GM18873 (cell line): ENCODE results near the gene CTSD.
"Not testable (repeated sequence)": the region's sequence is repeated elsewhere in the genome, so short reads cannot be mapped to it uniquely, and the experiment has no call there.

Experiments
- ATAC-seq: cut with Tn5 transposase; IDR thresholded peaks from one replicate; pipeline ENCODE4 v1.9.1; 2021; ENCODE audit warnings: mild to moderate bottlenecking, moderate library complexity, moderate number of reproducible peaks; ENCODE audit not compliant: unreplicated experiment, low FRiP score

Gene CTSD

GRCh38 chr11:1770528-1770927, 6.8 kb upstream of the CTSD start:
- no peak for ATAC-seq

DNA sequence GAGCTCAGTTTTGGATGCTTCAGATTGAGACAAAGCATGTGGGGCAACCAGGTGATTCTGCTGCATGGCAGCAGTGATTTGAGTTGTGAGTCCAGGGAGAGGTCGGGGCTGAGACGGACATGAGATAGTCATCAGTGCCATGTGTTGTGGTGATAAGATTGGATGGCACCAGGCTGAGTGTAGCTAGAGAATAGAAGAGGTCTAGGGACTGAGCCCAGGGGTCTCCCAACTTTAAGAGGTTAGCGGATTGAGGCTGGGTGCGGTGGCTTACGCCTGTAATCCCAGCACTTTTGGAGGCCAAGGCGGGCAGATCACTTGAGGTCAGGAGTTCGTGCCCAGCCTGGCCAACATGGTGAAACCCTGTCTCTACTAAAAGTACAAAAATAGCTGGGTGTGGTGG, 6.3 kb upstream of the CTSD start:
- no peak for ATAC-seq

GRCh38 chr11:1769304-1769936, 5.7 kb upstream of the CTSD start:
- not testable (repeated sequence) for ATAC-seq

GRCh38 chr11:1768141-1768469, 4.4 kb upstream of the CTSD start:
- no peak for ATAC-seq

DNA sequence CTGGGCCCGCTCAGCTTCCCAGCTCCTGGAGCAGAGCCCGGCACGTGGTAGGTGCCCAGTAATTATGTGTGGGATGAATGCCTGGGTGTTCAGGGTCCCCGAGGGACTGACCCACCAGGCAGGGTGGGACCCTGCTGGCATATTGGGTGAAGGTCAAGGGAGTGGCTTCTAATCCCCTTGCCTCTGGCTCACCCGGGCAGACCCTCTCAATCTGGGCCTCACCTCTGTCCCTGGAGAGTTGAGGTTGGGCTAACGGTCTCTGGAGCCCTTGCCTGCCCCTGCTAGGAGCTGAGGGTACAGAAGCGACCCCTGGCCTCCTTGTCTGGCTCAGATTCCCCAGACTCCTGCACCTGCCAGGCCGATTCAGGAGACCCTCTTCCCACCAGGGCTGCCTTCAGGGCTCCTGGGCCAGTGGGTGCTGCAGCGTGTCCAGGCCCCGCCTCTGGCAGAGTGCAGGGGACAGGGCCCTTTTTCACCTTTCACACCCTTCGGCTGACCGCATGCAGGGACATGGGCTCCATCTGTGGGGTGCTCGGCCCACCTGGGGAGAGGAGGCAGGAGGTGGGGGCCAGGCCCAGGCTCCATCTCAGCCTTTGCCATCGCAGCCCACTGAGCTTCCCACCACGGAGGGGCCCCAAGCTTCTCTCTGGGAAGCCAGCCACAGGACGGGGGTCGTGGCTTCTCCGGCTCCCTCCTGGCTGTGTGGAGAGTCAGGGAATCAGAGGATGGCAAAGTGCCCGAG, 3.8 kb upstream of the CTSD start:
- no peak for ATAC-seq

DNA sequence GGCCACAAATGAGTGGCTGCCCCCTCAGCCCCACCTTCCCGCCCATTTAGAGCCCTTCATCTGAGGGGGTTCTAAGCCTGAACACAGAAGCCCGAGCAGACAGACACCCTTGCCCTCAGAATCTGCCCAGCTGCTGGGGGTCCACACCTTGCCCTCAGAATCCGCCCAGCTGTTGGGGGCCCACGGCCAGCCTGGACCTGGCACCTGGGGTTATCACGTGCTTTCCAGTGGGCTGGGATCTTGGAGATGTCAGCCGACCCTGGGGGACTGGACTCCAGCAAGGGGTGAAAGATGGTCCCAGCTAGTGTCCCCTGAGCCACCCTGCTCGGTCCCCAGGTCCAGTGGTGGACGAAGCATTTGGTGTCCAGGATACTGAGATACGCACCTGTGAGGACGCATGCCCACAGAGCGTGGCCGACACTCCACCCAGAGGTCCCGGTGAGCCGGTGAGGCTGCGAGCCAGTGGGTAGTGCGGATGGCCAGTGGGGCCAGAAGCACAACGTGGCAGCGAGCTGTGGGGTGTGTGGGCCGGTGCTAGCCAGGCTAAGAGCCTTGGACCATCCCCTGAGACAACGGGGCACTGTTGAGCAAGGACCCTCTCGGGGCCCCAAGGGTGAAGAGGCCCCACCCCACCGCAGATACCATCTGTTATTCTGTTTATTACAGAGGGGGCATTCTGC, 3.1 kb upstream of the CTSD start:
- no peak for ATAC-seq

GRCh38 chr11:1765871-1766718, 2.4 kb upstream of the CTSD start:
- no peak for ATAC-seq

- ATAC-seq = no peak
These were observed 361 bp downstream of the CTSD start for GRCh38 chr11:1763336-1763795.

DNA sequence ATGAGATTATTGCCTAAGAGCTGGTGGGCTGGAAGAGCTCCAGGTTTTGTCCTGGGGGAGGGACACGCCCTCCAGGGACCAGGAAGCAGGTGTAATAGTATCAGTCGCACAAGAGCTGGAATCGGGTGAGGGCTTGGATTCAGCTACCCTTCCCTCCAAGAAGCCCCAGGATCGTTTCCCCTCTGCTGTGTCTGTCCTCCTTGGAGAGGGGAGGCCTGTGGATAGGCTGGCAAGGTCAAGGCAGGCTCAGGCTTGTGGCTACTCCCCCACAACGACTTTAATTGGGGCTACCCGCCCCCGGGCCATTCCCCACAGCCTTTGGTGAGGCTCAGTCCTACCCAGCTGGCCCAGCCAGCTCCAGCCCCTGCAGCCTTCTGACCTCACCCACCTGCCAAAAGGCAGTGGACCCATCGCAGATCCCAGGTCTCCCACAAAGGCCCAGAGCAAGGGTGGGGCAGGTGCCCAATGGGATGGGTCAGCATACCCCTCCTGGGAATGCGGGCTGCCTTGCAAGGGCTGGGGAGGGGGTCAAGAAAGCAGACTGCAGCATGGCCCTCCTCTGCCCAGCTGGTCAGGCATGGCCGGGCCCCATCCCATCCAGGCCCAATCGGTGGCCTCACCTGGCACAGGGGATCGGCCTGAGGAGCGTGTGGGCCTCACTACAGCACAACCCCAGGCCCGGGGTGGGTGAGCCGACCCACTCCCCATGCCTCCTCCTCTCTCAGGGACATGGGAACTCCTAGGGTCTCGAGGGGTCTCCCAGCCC, 1.0 kb downstream of the CTSD start:
- no peak for ATAC-seq

DNA sequence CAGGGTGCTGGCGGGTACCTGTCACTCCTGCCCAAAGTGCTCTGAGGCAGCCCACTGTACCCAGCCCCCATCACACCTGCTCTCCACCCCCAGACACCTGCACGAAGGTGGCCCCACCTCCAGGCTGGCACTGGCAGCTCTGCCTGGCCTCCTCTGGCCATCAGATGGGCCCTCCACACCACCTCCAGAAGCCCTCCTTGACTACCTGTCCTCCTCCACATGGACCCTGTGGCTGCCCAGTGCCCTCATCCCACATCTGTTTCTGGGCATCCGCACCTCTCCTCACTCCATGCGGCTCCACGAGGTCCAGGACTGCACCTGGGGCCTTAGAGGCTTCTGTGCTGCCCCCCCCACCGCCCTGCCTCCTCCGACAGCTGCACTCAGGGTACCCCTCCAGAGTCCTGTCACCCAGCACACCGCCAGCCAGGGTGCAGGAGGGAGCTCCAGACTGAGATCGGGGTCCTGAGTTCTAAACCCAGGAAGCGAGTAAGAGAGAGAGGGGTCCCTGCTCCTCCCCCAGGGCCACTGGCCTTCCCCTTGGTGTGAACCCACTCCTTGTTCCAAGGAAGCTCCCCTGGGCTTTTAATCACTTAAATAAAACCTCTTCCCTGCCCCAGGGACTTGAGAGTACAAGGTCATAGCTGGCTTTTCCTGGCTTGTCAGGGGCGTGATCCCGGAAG, 1.7 kb downstream of the CTSD start:
- ATAC-seq = no peak

DNA sequence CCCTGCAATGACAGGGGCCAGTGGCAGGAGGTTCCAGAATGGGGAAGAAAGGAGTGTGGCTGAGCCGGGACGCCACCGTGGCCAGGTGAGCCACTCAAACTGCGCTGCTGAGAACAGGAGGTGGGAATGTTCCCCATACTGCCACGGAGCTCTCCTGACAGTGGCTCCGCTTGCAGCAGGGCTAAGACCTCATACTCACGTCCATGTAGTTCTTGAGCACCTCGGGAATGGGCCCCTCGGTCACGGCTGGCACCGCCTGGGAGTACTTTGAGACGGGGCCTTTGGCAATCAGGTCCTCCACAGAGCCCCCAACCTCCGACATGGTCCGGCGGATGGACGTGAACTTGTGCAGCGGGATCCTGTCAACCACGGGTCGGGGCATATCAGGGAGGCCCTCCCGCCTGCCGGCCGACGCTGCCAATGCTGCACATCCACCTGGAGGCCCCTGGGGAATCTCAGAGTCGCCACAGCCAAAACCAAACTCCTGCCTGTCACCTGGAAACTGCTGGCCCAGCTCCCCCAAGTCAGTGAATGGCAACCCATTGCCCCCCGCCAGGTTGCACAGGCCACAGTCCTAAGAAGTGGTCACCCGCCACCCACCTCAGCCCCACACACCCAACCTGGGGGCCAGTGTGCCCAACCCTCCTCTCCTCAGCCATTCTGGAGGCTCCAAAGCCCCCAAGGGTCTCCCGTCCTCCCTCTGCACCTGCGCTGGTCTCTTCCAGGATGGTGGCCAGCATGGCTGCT, 2.4 kb downstream of the CTSD start:
- ATAC-seq = no peak

DNA sequence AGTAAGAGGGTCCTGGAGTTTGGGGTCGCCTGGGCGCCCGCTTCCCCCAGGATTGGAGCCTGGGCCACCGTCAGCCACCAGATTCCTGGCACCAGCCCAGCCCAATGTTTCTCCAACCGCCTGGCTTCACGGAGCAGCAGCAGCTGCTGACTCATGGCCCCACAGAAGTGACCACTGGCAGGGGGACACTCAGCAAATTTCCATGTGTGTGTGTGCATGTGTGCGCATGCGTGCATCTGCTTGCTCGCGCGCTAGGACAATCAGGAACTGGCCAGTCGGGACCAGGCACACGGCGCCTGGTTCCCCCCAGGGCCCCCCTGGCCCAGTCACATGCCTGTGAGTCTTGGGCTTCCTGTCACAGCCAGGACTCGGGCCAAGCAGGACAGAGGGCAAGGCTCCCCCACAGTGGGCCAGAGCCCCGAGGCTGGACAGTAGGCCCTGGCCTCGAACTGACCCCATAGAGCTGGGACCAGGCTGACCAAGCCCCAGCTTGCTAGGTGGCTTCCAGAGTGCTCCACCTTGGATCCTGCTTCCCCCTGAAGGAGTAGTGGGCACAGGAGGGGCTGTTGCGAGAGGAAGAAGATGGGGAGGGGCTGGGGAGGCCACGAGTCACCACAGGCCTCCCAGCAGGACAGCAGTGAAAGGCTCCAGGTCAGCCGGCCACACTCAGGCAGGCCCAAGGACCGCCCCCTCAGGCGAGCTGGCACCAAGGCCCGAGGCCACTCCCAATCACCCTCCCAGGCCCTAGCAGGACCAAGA, 3.2 kb downstream of the CTSD start:
- no peak for ATAC-seq

DNA sequence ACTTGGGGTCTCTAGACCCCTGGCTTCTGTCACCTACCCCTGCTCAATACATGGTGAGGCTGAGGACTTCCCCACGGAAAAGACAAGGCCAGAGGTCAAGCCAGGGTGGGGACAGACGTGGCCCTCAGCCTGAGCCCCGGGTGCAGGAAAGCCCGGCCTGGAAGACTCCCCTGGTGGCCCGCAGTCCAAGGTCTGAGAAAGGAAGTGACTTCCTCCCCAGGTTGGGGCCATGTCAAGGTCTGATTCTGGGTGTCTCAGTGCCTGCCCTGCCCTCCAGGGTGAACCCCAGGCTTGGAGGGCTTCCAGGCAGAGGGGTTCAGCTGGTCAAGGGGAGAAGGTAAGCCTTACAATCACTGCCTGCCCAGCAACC, 3.9 kb downstream of the CTSD start:
- no peak for ATAC-seq

DNA sequence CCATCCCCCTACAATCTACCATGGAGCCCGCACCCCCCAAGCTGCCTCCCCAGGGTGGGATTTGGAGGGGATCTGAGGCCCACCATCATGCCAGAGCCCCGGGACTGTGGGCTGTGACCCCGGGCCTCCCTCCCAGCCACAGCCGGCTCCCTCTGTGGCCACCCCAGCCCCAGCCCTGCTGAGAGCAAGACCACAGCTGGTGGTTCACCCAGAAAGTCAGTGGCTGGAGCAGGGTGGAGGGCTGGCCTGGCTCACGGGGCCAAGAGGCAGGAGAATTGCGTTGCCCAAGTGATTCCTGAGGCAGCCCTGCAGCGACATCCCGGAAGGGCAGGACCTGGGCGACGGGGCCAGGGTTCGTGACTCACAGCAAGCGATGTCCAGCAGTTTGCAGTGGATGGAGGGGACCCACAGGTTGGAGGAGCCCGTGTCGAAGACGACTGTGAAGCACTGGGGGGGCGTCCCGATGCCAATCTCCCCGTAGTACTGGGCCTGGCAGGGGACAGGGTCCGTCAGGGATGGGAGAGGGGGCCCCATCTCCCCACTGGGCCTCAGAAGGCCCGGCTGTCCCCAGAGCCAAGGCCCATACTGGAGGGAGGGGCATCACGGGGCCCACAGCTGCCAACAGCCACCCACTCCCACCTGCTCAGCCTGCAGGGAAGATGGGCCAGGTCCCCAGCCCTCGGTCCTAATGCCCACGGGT, 4.4 kb downstream of the CTSD start:
- no peak for ATAC-seq

GRCh38 chr11:1758611-1759150, 5.0 kb downstream of the CTSD start:
- ATAC-seq = no peak

GRCh38 chr11:1757861-1758610, 5.7 kb downstream of the CTSD start:
- no peak for ATAC-seq
